Measurements from ENCODE around the gene GLI2.
A peak's percentile ranks its signal among the peaks of the same experiment; 100 is the strongest.

GLI2 gene

GRCh38 chr2:120760446-120761135, 24.9 kb downstream of the GLI2 start:
- DNase-seq, result no peak

GRCh38 chr2:120761164-120761861, 25.6 kb downstream of the GLI2 start:
- DNase-seq, result no peak

- DNase-seq, result no peak
These were observed 26.2 kb downstream of the GLI2 start for GRCh38 chr2:120761911-120762310.

GRCh38 chr2:120762341-120763061, 26.8 kb downstream of the GLI2 start:
- no peak for DNase-seq

- DNase-seq, result no peak
These were observed 27.8 kb downstream of the GLI2 start for GRCh38 chr2:120763508-120763907.

GRCh38 chr2:120763931-120764330, 28.3 kb downstream of the GLI2 start:
- no peak for DNase-seq

GRCh38 chr2:120764492-120764891, 28.8 kb downstream of the GLI2 start:
- no peak for DNase-seq

- DNase-seq, result no peak
These were observed 29.5 kb downstream of the GLI2 start for GRCh38 chr2:120764991-120765677.

- DNase-seq, result no peak
These were observed 30.2 kb downstream of the GLI2 start for GRCh38 chr2:120765678-120766469.

- DNase-seq, result no peak
These were observed 31.0 kb downstream of the GLI2 start for GRCh38 chr2:120766470-120767351.

GRCh38 chr2:120767486-120768005, 31.9 kb downstream of the GLI2 start:
- no peak for DNase-seq

- no peak for DNase-seq
These were observed 32.7 kb downstream of the GLI2 start for GRCh38 chr2:120768112-120769048.

GRCh38 chr2:120769076-120769786, 33.6 kb downstream of the GLI2 start:
- no peak for DNase-seq

- no peak for DNase-seq
These were observed 34.1 kb downstream of the GLI2 start for GRCh38 chr2:120769787-120770120.

- no peak for DNase-seq
These were observed 34.5 kb downstream of the GLI2 start for GRCh38 chr2:120770176-120770575.

- no peak for DNase-seq
These were observed 35.0 kb downstream of the GLI2 start for GRCh38 chr2:120770641-120771040.

GRCh38 chr2:120771111-120771780, 35.6 kb downstream of the GLI2 start:
- peak; percentile 12 for DNase-seq

GRCh38 chr2:120771781-120772208, 36.1 kb downstream of the GLI2 start:
- no peak for DNase-seq

GRCh38 chr2:120772261-120772660, 36.6 kb downstream of the GLI2 start:
- no peak for DNase-seq
